ENCODE measurements around the gene ERF.
A peak's percentile ranks its signal among the peaks of the same experiment; 100 is the strongest.

ERF gene

DNA sequence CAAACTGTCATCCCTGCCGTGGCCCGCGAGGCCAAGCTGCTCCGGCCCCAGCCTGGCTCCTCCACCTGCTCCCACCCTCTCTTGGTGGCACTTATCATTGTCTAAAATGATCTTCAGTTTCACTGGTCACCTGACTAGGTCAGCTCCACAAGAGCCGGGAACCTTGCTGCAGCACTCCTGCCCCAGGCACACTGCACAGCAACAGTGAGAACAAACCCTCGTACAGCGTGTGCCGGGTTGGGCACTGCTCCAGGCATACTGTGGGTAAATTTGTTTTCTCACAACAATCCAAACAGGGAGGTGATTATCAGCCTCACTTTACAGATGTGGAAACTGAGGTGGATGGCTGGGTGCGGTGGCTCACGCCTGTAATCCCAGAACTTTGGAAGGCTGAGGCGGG, 46.3 kb downstream of the ERF start:
- DNase-seq: no peak

DNA sequence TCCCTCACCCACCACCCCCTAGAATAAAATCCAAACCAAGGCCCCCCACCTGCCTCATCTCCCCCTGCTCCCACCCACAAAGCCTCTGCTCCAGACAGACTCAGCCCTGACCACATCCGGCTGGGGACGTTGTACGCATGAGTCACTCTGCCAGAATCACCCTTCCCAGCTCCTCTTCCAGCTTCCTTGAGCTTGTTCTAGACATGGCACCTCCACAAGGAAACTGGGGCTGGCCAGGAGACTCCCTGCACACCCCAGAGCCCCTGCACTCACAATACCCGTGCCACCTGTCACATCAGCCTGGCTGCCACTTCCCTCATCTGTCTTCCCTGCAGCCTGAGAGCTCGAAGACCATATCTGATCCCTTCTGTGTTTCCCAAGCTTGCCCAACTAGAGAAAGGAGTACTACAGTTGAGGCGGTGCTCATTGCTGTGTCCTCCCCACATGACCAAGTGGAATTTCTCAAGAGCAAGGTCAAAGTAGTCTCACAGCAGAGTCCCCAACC, 47.1 kb downstream of the ERF start:
- no peak for DNase-seq

GRCh38 chr19:42206871-42207755, 47.8 kb downstream of the ERF start:
- DNase-seq: no peak

DNA sequence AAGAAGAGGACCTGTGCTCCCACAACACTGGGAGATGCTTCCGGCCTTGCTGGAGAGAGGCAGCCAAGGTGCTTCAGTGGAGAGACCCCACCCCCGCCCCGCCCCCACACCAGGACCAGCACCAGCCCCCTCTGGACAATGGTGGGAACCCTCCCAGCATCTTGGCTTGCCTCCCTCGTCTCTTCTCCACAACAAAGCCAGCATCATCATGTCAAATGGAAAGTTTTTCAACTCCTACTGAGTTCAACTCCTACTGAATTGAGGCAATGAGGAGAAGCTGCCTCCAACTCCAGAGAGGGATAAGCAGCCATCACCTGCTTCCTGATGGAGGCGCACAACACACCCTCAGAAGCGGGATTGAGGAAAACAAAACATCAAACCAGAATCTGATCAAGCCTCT, 50.3 kb downstream of the ERF start:
- DNase-seq: no peak

DNA sequence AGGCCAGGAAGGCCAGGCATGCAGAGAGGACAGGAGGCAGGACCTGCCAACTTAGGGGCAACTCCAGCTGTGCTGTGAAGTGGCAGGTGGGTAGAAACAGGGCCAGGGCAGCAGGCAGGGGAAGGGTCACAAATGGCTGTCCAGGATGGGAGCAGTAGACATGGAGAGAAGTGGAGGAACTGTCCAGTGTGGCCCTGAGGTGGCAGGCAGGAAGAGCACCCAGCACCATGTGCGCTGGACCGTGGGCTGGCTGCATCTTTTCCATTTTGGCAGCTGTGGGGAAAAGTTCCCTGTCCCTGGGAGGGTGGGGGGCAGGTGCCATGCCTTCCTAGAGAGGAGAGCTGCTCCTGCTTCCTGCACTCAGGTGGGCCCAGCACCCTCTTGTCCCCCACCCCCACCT, 51.2 kb downstream of the ERF start:
- no peak for DNase-seq

GRCh38 chr19:42202290-42202880, 52.5 kb downstream of the ERF start:
- no peak for DNase-seq

DNA sequence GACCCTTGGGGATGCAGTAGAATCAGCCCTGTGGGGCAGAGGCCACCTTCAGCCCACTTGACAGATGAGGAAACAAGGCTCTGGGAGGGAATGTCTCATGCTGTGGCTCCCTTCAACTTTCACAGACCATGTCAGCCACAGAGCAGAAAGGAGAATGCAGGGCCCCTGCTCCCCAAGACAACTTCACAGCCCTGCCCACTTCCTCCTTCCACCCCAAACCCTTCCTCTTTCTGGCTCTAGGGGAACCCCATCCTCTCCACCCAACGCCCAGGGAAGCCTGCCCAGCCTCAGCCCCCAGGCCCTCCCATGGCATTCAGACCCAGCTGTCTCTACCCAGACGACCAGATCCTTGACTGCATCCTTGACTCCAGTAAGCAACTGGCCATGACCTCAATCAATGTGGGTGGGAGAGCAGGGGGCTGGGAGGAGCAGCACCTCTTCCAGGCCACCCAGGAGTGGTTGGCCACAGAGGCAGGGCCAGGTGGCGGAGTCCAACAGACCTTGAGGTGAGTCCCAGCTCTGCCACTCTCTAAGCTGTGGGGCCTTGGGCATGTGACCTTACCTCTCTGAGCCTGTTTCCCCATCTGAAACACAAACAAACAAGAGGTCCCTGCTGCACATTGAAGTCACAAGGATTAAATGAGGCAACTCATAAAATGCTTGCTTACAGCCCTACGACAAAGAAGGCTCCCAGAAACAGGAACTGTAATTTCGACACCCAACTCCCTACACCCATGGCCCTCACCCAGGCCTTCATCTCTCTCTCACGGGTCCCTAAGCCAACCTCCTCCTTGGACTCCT, 53.2 kb downstream of the ERF start:
- no peak for DNase-seq

DNA sequence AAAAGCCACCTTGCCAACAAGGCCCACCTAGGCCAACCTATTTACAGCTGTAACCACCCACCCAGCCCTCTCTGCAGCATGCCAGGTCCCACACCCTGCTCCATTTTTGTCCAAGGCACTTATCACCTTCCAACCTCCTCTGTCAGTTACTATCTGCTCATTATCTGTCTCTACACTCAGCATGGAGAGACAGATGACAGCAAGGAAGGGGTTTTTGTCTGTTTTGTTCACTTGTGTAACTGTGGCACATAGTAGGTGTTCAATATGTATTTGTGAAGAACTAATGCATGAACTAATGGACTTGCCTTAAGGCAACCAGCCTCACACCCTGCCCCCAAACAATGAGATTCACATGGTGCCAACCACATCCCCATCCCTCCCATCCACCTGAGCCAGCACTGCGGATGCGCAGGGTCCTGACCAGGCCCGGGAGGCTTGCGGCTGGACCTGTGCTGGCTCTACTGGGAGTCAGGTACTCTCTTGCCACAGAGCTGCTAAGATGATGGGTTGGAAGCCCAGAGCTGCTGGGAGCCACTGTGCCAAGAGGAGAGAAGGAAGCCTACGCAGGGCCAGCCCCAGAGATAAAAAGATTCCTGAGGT, 54.7 kb downstream of the ERF start:
- DNase-seq: no peak

- DNase-seq: peak; percentile 33 to 37
Measured at GRCh38 chr19:42199440-42200115, 55.4 kb downstream of the ERF start.

- DNase-seq: peak; percentile 41 to 65
Measured at GRCh38 chr19:42198676-42199439, 56.1 kb downstream of the ERF start.

Data from stimulated activated CD4-positive, alpha-beta T cell treated with anti-CD3 and anti-CD28 coated beads, Interleukin-4, amount 100 ng/mL, for 4 hours (primary cell).